Panc1 (cell line): ENCODE measurements around the gene CEP250. TPM values are rescaled to one million over a fixed set of nuclear protein-coding genes. Genes with fewer than 3 reads are reported as not detected.

ENCODE experiments used
- ATAC-seq: fragments of 200-7000 bp; cut with Tn5 transposase; 2 replicates; pipeline ENCODE4 v1.9.1; 2020; ENCODE audit warnings: mild to moderate bottlenecking, moderate library complexity
- BruUV-seq: library from RNA; stranded (reverse); fragments of 400-500 nt; replicated peaks from 2 replicates; lab custom pipeline; 2021; lab: Mats Ljungman, UMichigan
- CTCF ChIA-PET: fragments of 300-600 bp; sonication (Branson Sonifier 250); formaldehyde crosslinking; loops from one replicate; lab custom pipeline; 2022; ENCODE audit warnings: antibody characterized with exemption; lab: Charles Lee
- POLR2A ChIA-PET: fragments of 300-600 bp; sonication (Branson Sonifier 250); formaldehyde crosslinking; loops from one replicate; lab custom pipeline; 2022; ENCODE audit warnings: antibody characterized with exemption; lab: Charles Lee
- DNase-seq: peaks from one replicate; pipeline ENCODE4 v3.0.0-alpha.2; 2010; ENCODE audit warnings: low read depth, low spot score
- H3K27ac ChIP-seq: 2 replicates; pipeline ENCODE4 v1.5.1; 2011; ENCODE audit warnings: mild to moderate bottlenecking, low read length, inconsistent platforms
- H3K27me3 ChIP-seq: fragments of 200-500 bp; sonication (Bioruptor generic); 2 replicates; pipeline ENCODE4 v1.6.0; 2014; ENCODE audit warnings: low read length, inconsistent platforms; ENCODE audit not compliant: control insufficient read depth, insufficient read depth
- H3K36me3 ChIP-seq: fragments of 200-500 bp; sonication (Bioruptor generic); 2 replicates; pipeline ENCODE4 v1.5.1; 2014; ENCODE audit warnings: inconsistent platforms, mild to moderate bottlenecking, low read length, moderate library complexity; ENCODE audit not compliant: control insufficient read depth, insufficient read depth
- H3K4me1 ChIP-seq: 2 replicates; pipeline ENCODE4 v1.5.1; 2011; ENCODE audit warnings: inconsistent platforms, mild to moderate bottlenecking, low read length, moderate library complexity; ENCODE audit not compliant: control insufficient read depth, insufficient read depth
- H3K4me3 ChIP-seq, 2 experiments: 2 replicates each; pipeline ENCODE4 v1.5.1; 2011 to 2012; ENCODE audit warnings: low read depth in 2 of 2, low read length in 2 of 2, mild to moderate bottlenecking in 2 of 2, inconsistent platforms in 1 of 2, moderate library complexity in 1 of 2
- H3K9me3 ChIP-seq: fragments of 200-500 bp; sonication (Bioruptor generic); 2 replicates; pipeline ENCODE4 v1.5.1; 2014; ENCODE audit warnings: low read depth, mild to moderate bottlenecking, inconsistent platforms, low read length, moderate library complexity; ENCODE audit not compliant: control insufficient read depth, insufficient read depth
- CTCF ChIP-seq: fragments of 450-650 bp; IDR thresholded peaks from 2 replicates; pipeline ENCODE4 v1.5.1; 2017; ENCODE audit warnings: mild to moderate bottlenecking
- POLR2AphosphoS5 ChIP-seq: IDR thresholded peaks from 2 replicates; pipeline ENCODE4 v1.6.1; 2012; ENCODE audit warnings: mild to moderate bottlenecking, low read depth, low read length, moderate library complexity
- SIN3A ChIP-seq: IDR thresholded peaks from 2 replicates; pipeline ENCODE4 v1.6.1; 2012; ENCODE audit warnings: low read depth, mild to moderate bottlenecking, low read length, moderate library complexity, borderline replicate concordance; ENCODE audit not compliant: insufficient read depth
- TCF7L2 ChIP-seq: IDR thresholded peaks from 2 replicates; pipeline ENCODE4 v1.6.1; 2011; ENCODE audit warnings: mild to moderate bottlenecking, low read depth, low read length, inconsistent platforms
- in situ Hi-C: cut with HindIII; loops from 2 replicates; pipeline ENCODE4 v1.10.0; 2016; ENCODE audit warnings: low sequenced_read_pairs, low pct_unique_long_range_greater_than_20kb
- intact Hi-C: fragments of 100-400 bp; cut with micrococcal nuclease; formaldehyde crosslinking; loops from one replicate; pipeline ENCODE4 v1.10.0; 2022; ENCODE audit not compliant: unreplicated experiment
- total RNA-seq: library from RNA; stranded (reverse); gene quantifications from one replicate; pipeline ENCODE4 v1.2.1, GENCODE V29; 2021; ENCODE audit not compliant: unreplicated experiment
- TF ChIP-seq, protein P1 (sequence below), 2 experiments: IDR thresholded peaks; 2 replicates each; pipeline ENCODE4 v1.6.1; 2011 to 2012; ENCODE audit warnings: low read depth in 2 of 2, control low read depth in 1 of 2, low read length in 1 of 2, mild to moderate bottlenecking in 1 of 2, moderate library complexity in 1 of 2; ENCODE audit not compliant: insufficient read depth in 1 of 2

CEP250 gene
- total RNA-seq, 1 experiment from 2014 or later: 82.5 TPM

DNA sequence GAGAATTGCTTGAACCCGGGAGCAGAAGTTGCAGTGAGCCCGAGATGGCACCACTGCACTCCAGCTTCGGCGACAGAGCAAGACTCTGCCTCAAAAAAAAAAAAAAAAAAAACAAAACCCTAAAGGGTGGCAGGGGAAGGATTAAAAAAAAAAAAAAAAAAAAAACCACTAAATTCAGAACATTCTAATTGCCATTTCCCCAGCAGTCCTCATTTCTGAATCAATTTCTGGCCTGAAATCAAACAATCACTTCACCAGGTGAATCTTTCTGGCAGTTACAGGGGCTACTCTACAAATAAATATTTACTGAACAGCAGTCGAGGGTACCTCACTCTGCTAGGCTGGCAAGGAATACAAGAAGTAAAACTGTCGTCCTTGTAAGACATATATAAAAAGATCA lies 44.8 kb upstream of the CEP250 start:
- in situ Hi-C loops (no loop called here), intact Hi-C loops (no loop called here)
- Histone ChIP-seq H3K27ac (peak overlapping the region; percentile 99), H3K36me3 (peaks cover 8% of the 10 kb centered on the region), H3K4me1 (peaks cover 6% of the 10 kb centered on the region; the same call in 1 of the 2 replicates), H3K9me3 (peaks cover 3% of the 10 kb centered on the region; the same call in 1 of the 2 replicates), H3K27me3 (no peaks in the 10 kb centered on the region), H3K4me3 (peak overlapping the region; percentile 91 to 92)
- no TSS peak for BruUV-seq
- ATAC-seq (no peak), DNase-seq (no peak)
- CTCF ChIA-PET: no interaction called here
- no peak for TF ChIP-seq CTCF
- no peak for TF ChIP-seq TCF7L2
- TF ChIP-seq, protein P1, sequence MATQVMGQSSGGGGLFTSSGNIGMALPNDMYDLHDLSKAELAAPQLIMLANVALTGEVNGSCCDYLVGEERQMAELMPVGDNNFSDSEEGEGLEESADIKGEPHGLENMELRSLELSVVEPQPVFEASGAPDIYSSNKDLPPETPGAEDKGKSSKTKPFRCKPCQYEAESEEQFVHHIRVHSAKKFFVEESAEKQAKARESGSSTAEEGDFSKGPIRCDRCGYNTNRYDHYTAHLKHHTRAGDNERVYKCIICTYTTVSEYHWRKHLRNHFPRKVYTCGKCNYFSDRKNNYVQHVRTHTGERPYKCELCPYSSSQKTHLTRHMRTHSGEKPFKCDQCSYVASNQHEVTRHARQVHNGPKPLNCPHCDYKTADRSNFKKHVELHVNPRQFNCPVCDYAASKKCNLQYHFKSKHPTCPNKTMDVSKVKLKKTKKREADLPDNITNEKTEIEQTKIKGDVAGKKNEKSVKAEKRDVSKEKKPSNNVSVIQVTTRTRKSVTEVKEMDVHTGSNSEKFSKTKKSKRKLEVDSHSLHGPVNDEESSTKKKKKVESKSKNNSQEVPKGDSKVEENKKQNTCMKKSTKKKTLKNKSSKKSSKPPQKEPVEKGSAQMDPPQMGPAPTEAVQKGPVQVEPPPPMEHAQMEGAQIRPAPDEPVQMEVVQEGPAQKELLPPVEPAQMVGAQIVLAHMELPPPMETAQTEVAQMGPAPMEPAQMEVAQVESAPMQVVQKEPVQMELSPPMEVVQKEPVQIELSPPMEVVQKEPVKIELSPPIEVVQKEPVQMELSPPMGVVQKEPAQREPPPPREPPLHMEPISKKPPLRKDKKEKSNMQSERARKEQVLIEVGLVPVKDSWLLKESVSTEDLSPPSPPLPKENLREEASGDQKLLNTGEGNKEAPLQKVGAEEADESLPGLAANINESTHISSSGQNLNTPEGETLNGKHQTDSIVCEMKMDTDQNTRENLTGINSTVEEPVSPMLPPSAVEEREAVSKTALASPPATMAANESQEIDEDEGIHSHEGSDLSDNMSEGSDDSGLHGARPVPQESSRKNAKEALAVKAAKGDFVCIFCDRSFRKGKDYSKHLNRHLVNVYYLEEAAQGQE (IDR thresholded peaks at IDR 0.05; ENCODE audit: insufficient read depth in 1 of 2, low read depth in 2 of 2, low read length in 1 of 2): no peak
- no peak for TF ChIP-seq POLR2AphosphoS5
- TF ChIP-seq SIN3A: no peak
- POLR2A ChIA-PET: no interaction called here

DNA sequence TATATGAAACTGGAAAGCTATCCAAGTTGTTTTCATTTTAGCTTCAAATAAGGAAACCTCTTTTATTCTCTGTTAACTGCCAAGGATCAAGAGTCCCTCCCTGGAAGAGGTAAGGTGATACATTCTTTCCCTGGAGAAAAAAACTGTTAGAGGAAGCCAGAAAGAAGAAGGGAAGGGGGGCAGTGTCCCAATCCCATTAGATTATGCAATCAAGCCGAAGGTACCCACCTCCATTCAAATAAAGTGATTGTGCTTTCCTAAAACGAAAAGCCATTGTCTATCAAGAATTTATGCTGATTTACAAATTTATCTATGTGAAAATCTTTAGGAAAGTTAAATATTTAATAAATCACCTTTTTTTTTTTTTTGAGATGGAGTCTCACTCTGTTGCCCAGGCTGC lies 34.1 kb upstream of the CEP250 start:
- ATAC-seq (no peak), DNase-seq (no peak)
- in situ Hi-C loops (no loop called here), intact Hi-C loops (no loop called here)
- TF ChIP-seq, protein P1 (IDR thresholded peaks at IDR 0.05; ENCODE audit: insufficient read depth in 1 of 2, low read depth in 2 of 2, low read length in 1 of 2): no peak
- TF ChIP-seq CTCF (no peak), SIN3A (no peak), POLR2AphosphoS5 (no peak), TCF7L2 (no peak)
- H3K9me3 ChIP-seq: no peaks in the 10 kb centered on the region
- BruUV-seq: no TSS peak
- ChIA-PET POLR2A (no interaction called here), CTCF (no interaction called here)
- no peak overlapping the region for H3K27ac ChIP-seq
- H3K4me1 ChIP-seq: no peaks in the 10 kb centered on the region
- H3K4me3 ChIP-seq: no peak overlapping the region
- H3K27me3 ChIP-seq: no peaks in the 10 kb centered on the region
- no peaks in the 10 kb centered on the region for H3K36me3 ChIP-seq
